ENCODE data around the gene PSMB5. TPM values are rescaled to one million over a fixed set of nuclear protein-coding genes. Genes with fewer than 3 reads are reported as not detected.

Gene PSMB5
- total and polyA plus RNA-seq, 3 donors from 2014 or later, result 97.2 to 145 (median 123) TPM

- Histone ChIP-seq H3K9me3 (no peaks in the 10 kb centered on the region), H3K27me3 (no peaks in the 10 kb centered on the region), H3K36me3 (ENCODE audit: low read depth, missing control alignments) (no peaks in the 10 kb centered on the region), H3K4me3 (no peak overlapping the region), H3K4me1 (no peaks in the 10 kb centered on the region), H3K27ac (no peak overlapping the region)
- intact Hi-C loops (cut with DNase I; ENCODE audit: low total_unique reads), result no loop called here
- 83 to 94% methylated on average over 6 to 9 of the region's 9 CpGs for WGBS, 2 donors
- no peak for TF ChIP-seq CTCF (IDR thresholded peaks at IDR 0.05)
- no peak for DNase-seq
These were observed 14.3 kb upstream of the PSMB5 start for GRCh38 chr14:23049011-23049410.

- Histone ChIP-seq H3K9me3 (no peaks in the 10 kb centered on the region), H3K4me3 (peak overlapping the region in 1 of 2 donors; percentile 18), H3K27me3 (no peaks in the 10 kb centered on the region), H3K27ac (no peak overlapping the region), H3K36me3 (ENCODE audit: low read depth, missing control alignments) (no peaks in the 10 kb centered on the region), H3K4me1 (no peaks in the 10 kb centered on the region)
- TF ChIP-seq CTCF (IDR thresholded peaks at IDR 0.05), result no peak
- TF ChIP-seq POLR2A (IDR thresholded peaks at IDR 0.05), result no peak
- DNase-seq, result no peak
- intact Hi-C loops (cut with DNase I; ENCODE audit: low total_unique reads), result no loop called here
- 44 to 60% methylated on average over 30 to 70 of the region's 85 CpGs for WGBS, 2 donors
These were observed 13.3 kb upstream of the PSMB5 start for GRCh38 chr14:23047751-23048693.

GRCh38 chr14:23047034-23047634 is 12.4 kb upstream of the PSMB5 start:
- DNase-seq, result no peak
- H3K4me3 ChIP-seq, result no peak overlapping the region
- WGBS, 2 donors, result 61 to 65% methylated on average over 5 to 6 of the region's 6 CpGs

GRCh38 chr14:23045419-23046357 is 11.0 kb upstream of the PSMB5 start:
- H3K27ac ChIP-seq, result no peak overlapping the region
- TF ChIP-seq POLR2A (IDR thresholded peaks at IDR 0.05), result no peak
- no peak for TF ChIP-seq CTCF (IDR thresholded peaks at IDR 0.05)
- H3K4me1 ChIP-seq, result no peaks in the 10 kb centered on the region
- H3K4me3 ChIP-seq, result no peak overlapping the region
- H3K36me3 ChIP-seq (ENCODE audit: low read depth, missing control alignments), result no peaks in the 10 kb centered on the region
- WGBS, 2 donors, result 85 to 89% methylated on average over 13 of the region's 13 CpGs
- intact Hi-C loops (cut with DNase I; ENCODE audit: low total_unique reads), result no loop called here
- DNase-seq, result no peak
- H3K27me3 ChIP-seq, result no peaks in the 10 kb centered on the region
- H3K9me3 ChIP-seq, result no peaks in the 10 kb centered on the region

More at GRCh38 chr14:23047034-23047634, 12.4 kb upstream of the PSMB5 start:
- intact Hi-C loops (cut with DNase I; ENCODE audit: low total_unique reads), result no loop called here
- H3K4me1 ChIP-seq, result no peaks in the 10 kb centered on the region
- no peaks in the 10 kb centered on the region for H3K36me3 ChIP-seq (ENCODE audit: low read depth, missing control alignments)
- H3K9me3 ChIP-seq, result no peaks in the 10 kb centered on the region
- no peaks in the 10 kb centered on the region for H3K27me3 ChIP-seq
- no peak overlapping the region for H3K27ac ChIP-seq
- TF ChIP-seq CTCF (IDR thresholded peaks at IDR 0.05) (no peak), POLR2A (IDR thresholded peaks at IDR 0.05) (no peak)
